GM19467 (cell line): ENCODE measurements around the gene PRKG1.
"Not testable (repeated sequence)": the region's sequence is repeated elsewhere in the genome, so short reads cannot be mapped to it uniquely, and the experiment has no call there.

Experiments used
- ATAC-seq: cut with Tn5 transposase; IDR thresholded peaks from one replicate; pipeline ENCODE4 v1.9.1; 2021; ENCODE audit warnings: mild to moderate bottlenecking, moderate library complexity; ENCODE audit not compliant: unreplicated experiment

The PRKG1 gene

DNA sequence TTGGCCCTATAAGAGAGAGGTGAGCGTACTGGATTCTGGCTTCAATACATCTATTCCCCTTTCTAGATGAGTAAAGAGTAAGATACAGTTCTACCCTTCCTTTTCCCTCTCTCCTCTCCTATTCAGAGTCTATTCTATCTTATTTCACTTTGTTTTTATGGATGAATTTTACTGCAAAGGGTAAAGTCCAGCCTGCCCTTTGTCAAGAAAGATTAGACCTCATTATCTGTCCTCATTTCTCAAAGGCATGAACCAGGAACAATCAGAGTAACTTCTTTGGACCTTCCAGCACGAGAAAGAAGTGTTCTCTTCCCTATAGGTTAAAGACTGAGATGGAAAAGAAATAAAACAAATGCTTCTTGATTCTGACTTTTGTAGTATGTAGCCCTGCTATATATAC lies 239.0 kb downstream of the PRKG1 start:
- no peak for ATAC-seq

- ATAC-seq, result no peak
These were observed 239.6 kb downstream of the PRKG1 start for GRCh38 chr10:51313773-51314478.

GRCh38 chr10:51314481-51314880 lies 240.2 kb downstream of the PRKG1 start:
- no peak for ATAC-seq

GRCh38 chr10:51318399-51319172 lies 244.3 kb downstream of the PRKG1 start:
- ATAC-seq, result no peak

- no peak for ATAC-seq
These were observed 244.8 kb downstream of the PRKG1 start for GRCh38 chr10:51319173-51319435.

DNA sequence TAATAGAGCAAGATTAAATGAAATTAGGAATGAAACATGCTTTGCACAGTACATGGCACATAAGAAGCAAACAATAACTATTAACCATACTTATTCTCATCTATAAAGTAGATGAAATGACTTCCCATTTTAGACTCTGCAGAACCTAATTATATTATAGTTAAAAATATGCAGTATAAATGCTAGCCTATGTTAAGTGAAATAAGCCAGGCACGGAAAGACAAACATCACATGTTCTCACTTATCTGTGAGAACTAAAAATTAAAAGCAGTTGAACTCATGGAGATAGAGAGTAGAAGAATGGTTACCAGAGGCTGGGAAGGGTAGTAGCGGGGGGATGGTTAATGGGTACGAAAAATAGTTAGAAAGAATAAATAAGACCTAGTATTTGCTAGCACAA lies 247.0 kb downstream of the PRKG1 start:
- no peak for ATAC-seq

DNA sequence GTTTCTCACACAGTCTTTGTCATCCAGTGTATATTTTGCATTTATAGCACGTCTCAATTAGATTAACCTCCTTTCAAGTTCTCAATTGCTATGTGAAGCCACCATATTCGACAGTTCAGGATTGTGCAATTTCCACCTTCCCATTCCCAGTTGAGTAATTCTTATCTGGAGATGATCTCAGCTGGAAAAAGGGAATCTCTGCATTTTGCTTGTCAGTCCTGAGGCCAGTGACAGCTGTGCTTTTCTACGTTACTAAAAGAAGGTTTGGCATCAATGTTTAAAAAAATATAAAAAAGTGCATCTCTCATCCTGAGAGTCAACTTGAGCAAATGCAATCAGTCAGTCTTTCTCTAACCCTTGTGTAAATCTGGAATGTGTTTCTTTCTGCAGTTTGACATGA lies 247.7 kb downstream of the PRKG1 start:
- ATAC-seq, result no peak

DNA sequence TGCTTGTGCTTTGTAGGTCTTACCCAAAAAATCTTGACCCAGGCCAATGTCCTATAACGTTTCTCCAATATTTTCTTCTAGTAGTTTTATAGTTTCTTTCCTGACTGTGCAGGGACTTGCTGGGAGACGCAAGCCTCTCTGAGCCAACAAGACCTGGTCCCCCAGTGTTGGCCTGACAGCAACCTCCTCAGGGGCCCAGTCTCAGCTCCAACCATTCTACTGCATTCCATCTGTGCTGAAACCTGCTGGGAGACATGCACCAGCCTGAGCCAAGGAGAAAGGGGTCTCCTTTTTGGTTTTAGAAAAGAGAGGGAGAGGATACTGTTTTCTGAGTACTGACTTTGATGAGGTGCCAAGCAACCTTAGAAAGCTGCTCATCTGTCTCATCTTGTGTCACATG lies 251.4 kb downstream of the PRKG1 start:
- ATAC-seq, result no peak

- no peak for ATAC-seq
These were observed 251.9 kb downstream of the PRKG1 start for GRCh38 chr10:51326174-51326573.

GRCh38 chr10:51327432-51327831 lies 253.1 kb downstream of the PRKG1 start:
- ATAC-seq, result no peak

- no peak for ATAC-seq
These were observed 266.1 kb downstream of the PRKG1 start for GRCh38 chr10:51340366-51340765.

- no peak for ATAC-seq
These were observed 266.7 kb downstream of the PRKG1 start for GRCh38 chr10:51340845-51341610.

DNA sequence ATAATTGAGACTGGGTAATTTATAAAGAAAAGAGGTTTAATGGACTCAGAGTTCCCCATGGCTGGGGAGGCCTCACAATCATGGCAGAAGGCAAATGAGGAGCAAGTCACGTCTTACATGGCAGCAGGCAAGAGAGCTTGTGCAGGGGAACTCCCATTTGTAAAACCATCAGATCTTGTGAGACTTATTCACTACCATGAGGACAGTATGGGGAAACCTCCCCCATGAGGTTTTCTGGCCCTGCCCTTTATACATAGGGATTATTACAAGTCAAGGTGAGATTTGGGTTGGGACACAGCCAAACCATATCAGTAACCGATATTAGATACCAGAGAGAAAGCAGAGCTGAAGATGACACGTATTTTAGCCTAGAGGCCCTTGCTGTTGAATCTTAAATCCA lies 267.5 kb downstream of the PRKG1 start:
- ATAC-seq, result not testable (repeated sequence)

GRCh38 chr10:51342381-51342780 lies 268.1 kb downstream of the PRKG1 start:
- ATAC-seq, result no peak

GRCh38 chr10:51343391-51343790 lies 269.1 kb downstream of the PRKG1 start:
- no peak for ATAC-seq

DNA sequence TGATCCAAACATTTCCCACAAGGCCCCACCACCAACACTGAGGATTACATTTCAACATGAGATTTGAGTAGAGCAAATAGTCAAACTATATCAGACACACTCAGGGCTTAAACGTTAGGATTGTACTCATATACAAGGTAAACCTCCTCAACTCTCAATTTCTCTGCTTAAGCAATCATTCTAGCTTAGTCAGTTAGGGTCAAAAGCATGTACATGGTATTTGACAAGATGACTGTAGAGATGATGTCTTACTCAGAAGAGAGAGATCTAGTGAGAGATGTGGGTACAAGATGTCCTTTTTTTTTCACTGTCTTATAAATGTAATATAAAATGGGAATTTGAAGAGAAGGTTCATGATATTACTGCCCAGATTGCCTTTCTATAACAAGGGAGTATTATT lies 270.1 kb downstream of the PRKG1 start:
- ATAC-seq, result no peak

GRCh38 chr10:51348622-51349021 lies 274.3 kb downstream of the PRKG1 start:
- no peak for ATAC-seq

DNA sequence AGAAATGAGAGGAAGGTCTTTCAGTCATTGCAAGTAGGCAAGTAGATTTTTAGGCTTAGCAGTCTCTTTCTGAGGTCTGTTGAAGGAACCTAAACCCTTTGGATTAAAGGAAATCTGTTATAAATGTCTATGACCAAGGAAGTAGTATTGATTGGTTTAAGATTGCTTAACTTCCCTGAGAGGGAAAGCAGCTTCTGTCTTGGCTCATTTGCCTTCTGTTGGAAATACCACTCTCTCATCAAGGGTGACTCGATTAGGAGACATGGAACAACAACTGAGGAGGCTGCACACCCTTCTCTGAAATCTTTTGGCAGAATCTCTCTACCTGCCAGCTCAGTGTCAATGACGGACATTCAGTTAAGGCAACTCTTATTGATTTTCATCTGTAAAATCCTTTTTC lies 282.9 kb downstream of the PRKG1 start:
- ATAC-seq, result no peak

GRCh38 chr10:51358227-51358626 lies 283.9 kb downstream of the PRKG1 start:
- no peak for ATAC-seq

DNA sequence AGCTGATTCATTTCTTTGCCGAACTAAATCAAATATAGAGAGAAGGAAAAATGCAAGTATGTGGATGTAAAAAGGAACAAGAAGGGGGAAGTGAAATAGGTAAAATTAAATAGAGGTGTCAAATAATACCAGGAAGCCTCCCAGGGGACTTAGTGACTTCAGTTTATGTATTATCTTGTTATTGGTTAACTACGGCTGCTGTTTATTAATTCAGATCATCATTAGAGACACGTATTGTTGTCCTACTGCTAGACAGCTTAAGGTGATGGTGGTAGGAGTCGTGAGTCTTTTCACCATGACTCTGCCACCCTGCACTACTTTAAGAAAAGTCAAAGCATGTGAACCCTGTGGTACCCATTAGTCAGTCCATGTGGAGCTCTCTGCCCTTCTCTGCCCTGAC lies 289.1 kb downstream of the PRKG1 start:
- peak; percentile 67 for ATAC-seq

DNA sequence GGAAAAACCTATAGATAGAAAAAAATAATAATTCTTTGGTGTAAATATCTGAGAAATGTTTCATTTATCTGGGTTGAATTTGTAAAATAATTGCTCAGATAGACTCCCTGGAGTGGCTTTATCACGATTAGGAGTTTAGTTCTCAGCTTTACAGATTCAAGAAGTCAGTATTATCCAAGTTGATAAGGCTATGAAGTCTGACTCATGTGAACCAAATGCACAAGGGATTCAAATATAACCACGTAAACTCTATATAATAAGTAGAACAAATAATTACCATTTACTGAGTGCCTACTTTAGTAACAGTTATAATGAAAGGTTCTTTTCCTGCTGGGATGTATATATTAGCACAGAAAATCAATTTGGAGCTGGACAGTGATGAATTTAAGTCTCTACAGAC lies 290.4 kb downstream of the PRKG1 start:
- ATAC-seq, result no peak

DNA sequence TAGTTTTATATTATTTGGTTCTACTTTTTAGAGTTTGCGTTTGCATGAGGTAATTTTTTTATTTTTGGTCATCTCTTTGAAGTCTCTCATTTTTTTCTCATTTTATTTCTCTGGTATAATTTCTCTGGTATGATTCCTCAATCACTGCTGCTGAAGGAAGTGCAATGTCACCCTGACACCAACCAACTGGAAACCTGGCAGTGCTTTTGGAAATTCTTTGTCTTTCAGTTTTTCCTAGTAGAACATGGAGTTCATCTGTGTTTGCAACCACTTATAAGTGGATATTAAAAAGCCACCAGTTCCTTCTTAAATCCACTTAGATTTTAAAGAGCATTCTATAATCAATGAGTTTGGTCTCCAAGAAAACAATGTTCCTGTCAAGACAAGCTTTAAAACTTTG lies 291.8 kb downstream of the PRKG1 start:
- no peak for ATAC-seq
